ENCODE measurements around the gene MRPL49. TPM values are rescaled to one million over a fixed set of nuclear protein-coding genes. Genes with fewer than 3 reads are reported as not detected.

The MRPL49 gene
- total and polyA plus RNA-seq, 2 of the 8 experiments (the other 6 are each of a cell fraction or from before 2014, with no cell fraction given), result 54.0 to 84.8 TPM

GRCh38 chr11:65117206-65118096, 4.7 kb upstream of the MRPL49 start, which contains the start of gene ZNHIT2:
Gene ZNHIT2, minus strand, starts transcription at chr11:65117701. Its CDS starts 48 bp downstream, at chr11:65117653.
- DNase-seq (ENCODE audit: low read depth in 1 of 2, low spot score in 2 of 2) (peak; percentile 98 to 99), FAIRE-seq (peak; percentile 80)
- Histone ChIP-seq H3K27ac (ENCODE audit: low read depth, low read length) (peak within 1 kb of the TSS; percentile 78), H2BK12ac (ENCODE audit: low read depth, low read length) (no peak within 1 kb of the TSS), H3K4me2 (ENCODE audit: insufficient read depth in 1 of 2, low read depth in 2 of 2, low read length in 2 of 2) (peak within 1 kb of the TSS; percentile 80 to 94), H3K36me3 (ENCODE audit: control insufficient read depth in 2 of 4, insufficient read depth in 4 of 4, low read length in 3 of 4) (peaks cover 11 to 35% (median 18%) of the 10 kb centered on the region in 4 experiments), H3K4ac (replicated peaks; ENCODE audit: insufficient read length, low read depth, low read length) (peak within 1 kb of the TSS; percentile 94), H2BK15ac (ENCODE audit: low read length) (no peak within 1 kb of the TSS), H3K27me3 (replicated peaks in 1 of 4; ENCODE audit: control insufficient read depth in 3 of 4, extremely low read depth in 1 of 4, insufficient read depth in 3 of 4, low read length in 3 of 4) (no peaks in the 10 kb centered on the region), H3K9ac (replicated peaks in 1 of 4; ENCODE audit: extremely low read depth in 1 of 4, low read depth in 3 of 4, low read length in 3 of 4) (peak within 1 kb of the TSS; percentile 79 to 82 (median 80)), H4K20me1 (replicated peaks in 1 of 2; ENCODE audit: control insufficient read depth in 1 of 2, insufficient read depth in 2 of 2, low read length in 2 of 2) (peaks cover 4 to 6% of the 10 kb centered on the region in 2 experiments), H2BK20ac (ENCODE audit: low read length) (no peak within 1 kb of the TSS), H3K14ac (ENCODE audit: insufficient read length) (no peak within 1 kb of the TSS), H3K4me1 (replicated peaks in 1 of 4; ENCODE audit: control insufficient read depth in 3 of 4, insufficient read depth in 4 of 4, low read length in 3 of 4) (peaks cover 2 to 22% (median 13%) of the 10 kb centered on the region in 4 experiments), H3K79me2 (ENCODE audit: control insufficient read depth in 1 of 2, insufficient read depth in 2 of 2, low read length in 2 of 2) (peaks cover 6 to 26% of the 10 kb centered on the region in 2 experiments), H2BK5ac (ENCODE audit: low read depth, low read length) (peak within 1 kb of the TSS; percentile 84), H3K23me2 (ENCODE audit: low read depth, low read length) (peaks cover 14% of the 10 kb centered on the region; the same call in 1 of the 2 replicates), H2BK120ac (replicated peaks; ENCODE audit: low read depth, low read length) (no peak within 1 kb of the TSS), H3K18ac (ENCODE audit: extremely low read depth, low read length) (peak within 1 kb of the TSS; percentile 93), H3K23ac (ENCODE audit: insufficient read length) (no peak within 1 kb of the TSS), H3K9me3 (ENCODE audit: insufficient read depth in 2 of 2, low read depth in 1 of 2, low read length in 1 of 2) (no peaks in the 10 kb centered on the region), H3K4me3 (ENCODE audit: extremely low read depth in 1 of 4, insufficient read depth in 2 of 4, low read depth in 3 of 4, low read length in 4 of 4) (peak within 1 kb of the TSS; percentile 61 to 83 (median 72)), H4K5ac (ENCODE audit: insufficient read length, low read depth, low read length) (peak within 1 kb of the TSS; percentile 67), H2AFZ (ENCODE audit: low read length) (no peak within 1 kb of the TSS), H2AK5ac (ENCODE audit: low read depth, low read length) (no peak within 1 kb of the TSS; the same call in 1 of the 2 replicates), H3K56ac (replicated peaks; ENCODE audit: insufficient read length, low read depth, low read length) (peak within 1 kb of the TSS; percentile 91), H4K8ac (ENCODE audit: extremely low read depth, insufficient read depth, low read length) (peak within 1 kb of the TSS; percentile 96), H3K79me1 (ENCODE audit: low read depth, low read length) (peaks cover 13% of the 10 kb centered on the region), H4K91ac (replicated peaks; ENCODE audit: insufficient read length, low read length) (peak within 1 kb of the TSS; percentile 98)
- POLR2A ChIA-PET (ENCODE audit: partially characterized antibody), result interaction anchor here (0.5 to 17.4 kb wide), 28 partner anchors 8 to 741 kb away, joined by 3 to 305 read pairs (median 5); partner anchors contain the start of genes ARL2, CAPN1, CDCA5 and MALAT1
- WGBS, 2 experiments (ENCODE audit: extremely low coverage in 1 of 2, insufficient coverage in 1 of 2, insufficient read length in 1 of 2, insufficient replicate concordance in 2 of 2, low coverage in 1 of 2, low lambda C conversion rate in 2 of 2, missing lambda C conversion rate in 1 of 2), result 3% methylated on average over 76 of the region's 89 CpGs; no CpG with 5 or more reads in 1 of the 2 experiments
- CTCF ChIA-PET (ENCODE audit: partially characterized antibody), result interaction anchor here (0.6 to 2.2 kb wide), 16 partner anchors 9 to 271 kb away, joined by 3 to 12 read pairs (median 3); no protein-coding TSS in a partner anchor
- TF ChIP-seq FOSL1 (IDR thresholded peaks at IDR 0.05; ENCODE audit: insufficient read depth, low read depth, low read length), result no peak
- TF ChIP-seq SIX5 (IDR thresholded peaks at IDR 0.05; ENCODE audit: low read depth, low read length), result no peak
- peak; percentile 30 for TF ChIP-seq SAP30 (IDR thresholded peaks at IDR 0.05; ENCODE audit: insufficient read depth, insufficient replicate concordance, low read length)
- peak; percentile 70; the same call in 1 of the 2 replicates for TF ChIP-seq TAF1 (IDR thresholded peaks at IDR 0.05; ENCODE audit: low read depth, low read length)
- TF ChIP-seq HDAC2 (IDR thresholded peaks at IDR 0.05; ENCODE audit: borderline replicate concordance in 1 of 2, low read depth in 2 of 2, low read length in 2 of 2), result peak in 1 of 2 experiments; percentile 54; a peak in 2 of 4 replicates
- peak; percentile 32; the same call in 1 of the 2 replicates for TF ChIP-seq TBP (IDR thresholded peaks at IDR 0.05; ENCODE audit: low read depth, low read length)
- 0 out of 2 replicates have a peak, but pooled peaks have one; percentile 40 for TF ChIP-seq RBBP5 (IDR thresholded peaks at IDR 0.05; ENCODE audit: borderline replicate concordance, low read depth, low read length)
- TF ChIP-seq RXRA (IDR thresholded peaks at IDR 0.05; ENCODE audit: insufficient read depth, low read depth, low read length), result no peak

All from H1 (cell line).